K562 (cell line): ENCODE measurements around the gene CHRND. TPM values are rescaled to one million over a fixed set of nuclear protein-coding genes. Genes with fewer than 3 reads are reported as not detected.

Experiments
- BCOR ChIP-seq: fragments of 450-650 bp; IDR thresholded peaks from 2 replicates; pipeline ENCODE4 v1.6.1; 2016
- C11orf30 ChIP-seq: fragments of 450-650 bp; IDR thresholded peaks from 2 replicates; pipeline ENCODE4 v1.6.1; 2016; ENCODE audit warnings: low read depth, mild to moderate bottlenecking
- CREBBP ChIP-seq: IDR thresholded peaks from one replicate; pipeline ENCODE4 v1.6.1; 2012; ENCODE audit warnings: low read depth, mild to moderate bottlenecking, control low read depth, inconsistent platforms, low read length
- CSDE1 ChIP-seq, 2 experiments: fragments of 450-650 bp; IDR thresholded peaks; 2 replicates each; pipeline ENCODE4 v1.6.1; 2016; ENCODE audit warnings: mild to moderate bottlenecking in 1 of 2
- E2F3 ChIP-seq: fragments of 250-450 bp; sonication (Bioruptor Pico); IDR thresholded peaks from 2 replicates; pipeline ENCODE4 v1.4.0; 2020; ENCODE audit warnings: mild to moderate bottlenecking
- HDAC8 ChIP-seq: fragments of 450-650 bp; IDR thresholded peaks from 2 replicates; pipeline ENCODE4 v1.6.1; 2016; ENCODE audit warnings: mild to moderate bottlenecking, missing genetic modification characterization, moderate library complexity, missing compliant biosample characterization
- HNRNPH1 ChIP-seq: fragments of 200-400 bp; formaldehyde crosslinking; optimal IDR thresholded peaks from 2 replicates; pipeline ENCODE3; 2017; ENCODE audit warnings: low read depth, mild to moderate bottlenecking, low read length, moderate library complexity
- HSF4 ChIP-seq: fragments of 250-450 bp; sonication (Bioruptor Pico); IDR thresholded peaks from 2 replicates; pipeline ENCODE4 v2.1.2; 2022; ENCODE audit warnings: mild to moderate bottlenecking, moderate library complexity, borderline replicate concordance
- IRF1 ChIP-seq: sonication (generic); formaldehyde crosslinking; IDR thresholded peaks from 2 replicates; pipeline ENCODE4 v1.8.0; 2022; ENCODE audit warnings: missing genetic modification reagents, mild to moderate bottlenecking, borderline replicate concordance
- MECOM ChIP-seq: fragments of 250-450 bp; sonication (Bioruptor Pico); IDR thresholded peaks from 2 replicates; pipeline ENCODE4 v1.8.0; 2022; ENCODE audit warnings: inconsistent platforms
- MED1 ChIP-seq: sonication (generic); formaldehyde crosslinking; IDR thresholded peaks from 2 replicates; pipeline ENCODE4 v1.8.1; 2023; ENCODE audit warnings: missing genetic modification reagents, borderline replicate concordance
- PML ChIP-seq: IDR thresholded peaks from 2 replicates; pipeline ENCODE4 v1.6.1; 2012; ENCODE audit warnings: low read length, inconsistent platforms
- RBBP5 ChIP-seq: fragments of 200-600 bp; sonication (generic); IDR thresholded peaks from 2 replicates; pipeline ENCODE4 v1.6.1; 2012; ENCODE audit warnings: borderline replicate concordance, mild to moderate bottlenecking, low read length, control low read depth, inconsistent platforms; ENCODE audit not compliant: insufficient read depth, poor library complexity, severe bottlenecking
- SAFB ChIP-seq: fragments of 200-400 bp; formaldehyde crosslinking; IDR thresholded peaks from 2 replicates; pipeline ENCODE4 v1.6.1; 2017; ENCODE audit warnings: low read depth, low read length, borderline replicate concordance
- SETDB1 ChIP-seq: IDR thresholded peaks from one replicate; pipeline ENCODE4 v1.6.1; 2012; ENCODE audit warnings: low read length, control low read depth, inconsistent platforms
- SMARCC2 ChIP-seq: fragments of 450-650 bp; IDR thresholded peaks from 2 replicates; pipeline ENCODE4 v1.6.1; 2017; ENCODE audit warnings: antibody characterized with exemption, moderate library complexity, mild to moderate bottlenecking, low read depth
- SPI1 ChIP-seq: IDR thresholded peaks from 2 replicates; pipeline ENCODE4 v1.6.1; 2011; ENCODE audit warnings: low read depth, low read length, control low read depth, borderline replicate concordance
- TSC22D4 ChIP-seq: fragments of 450-650 bp; IDR thresholded peaks from 2 replicates; pipeline ENCODE4 v1.6.1; 2016; ENCODE audit warnings: missing genetic modification characterization, missing biosample characterization, control low read depth
- ZBTB1 ChIP-seq: sonication (generic); formaldehyde crosslinking; IDR thresholded peaks from 2 replicates; pipeline ENCODE4 v1.8.1; 2023; ENCODE audit warnings: missing genetic modification reagents, low read depth, mild to moderate bottlenecking, borderline replicate concordance
- ZEB2 ChIP-seq: fragments of 450-650 bp; IDR thresholded peaks from 2 replicates; pipeline ENCODE4 v1.6.1; 2016
- ZNF644 ChIP-seq: fragments of 200-800 bp; sonication (Bioruptor generic); IDR thresholded peaks from 2 replicates; pipeline ENCODE4 v1.6.1; 2016; ENCODE audit warnings: low read depth, missing genetic modification characterization, missing compliant biosample characterization
- polyA plus RNA-seq, 8 experiments: library from polyadenylated mRNA; depleted of rRNA in 4 of 8; stranded (reverse) in 5 of 8; unstranded in 3 of 8; fragments of >200 nt; fragmentation: Nextera tagmentation in 2 of 8; fragmentation: Illumina TruSeq in 1 of 8; extraction: Ambion mirVana in 2 of 8; extraction: Trizol in 1 of 8; gene quantifications; 2 replicates each; pipeline versions ENCODE4 v1.2.1 to v1.2.3, GENCODE V29; 2011 to 2014; ENCODE audit warnings: inconsistent platforms in 1 of 8, missing spikeins in 1 of 8
- total RNA-seq, 7 experiments: library from RNA; depleted of rRNA in 6 of 7; stranded (reverse); fragments of >200 nt in 6 of 7; fragmentation: Illumina TruSeq in 2 of 7; extraction: Trizol in 2 of 7; gene quantifications; 2 replicates each; pipeline versions ENCODE4 v1.2.1 to v1.2.3, GENCODE V29; 2011 to 2021; ENCODE audit warnings: low replicate concordance in 1 of 7
- TF ChIP-seq, protein P1 (sequence below): fragments of 450-650 bp; formaldehyde crosslinking; IDR thresholded peaks from 2 replicates; pipeline ENCODE4 v1.4.0; 2020; ENCODE audit warnings: mild to moderate bottlenecking, moderate library complexity
- TF ChIP-seq, protein P2 (sequence below), 2 experiments: fragments of 200-800 bp in 1 of 2; sonication (Bioruptor generic) in 1 of 2; sonication (generic) in 1 of 2; formaldehyde crosslinking in 1 of 2; IDR thresholded peaks in 1 of 2; conservative IDR thresholded peaks in 1 of 2; 2 replicates each; pipeline versions ENCODE4 v1.5.0 to v1.6.1; 2016 to 2020; ENCODE audit warnings: missing compliant biosample characterization in 1 of 2, missing genetic modification characterization in 1 of 2, missing genetic modification reagents in 1 of 2
- TF ChIP-seq, protein P3 (sequence below): sonication (generic); formaldehyde crosslinking; IDR thresholded peaks from 2 replicates; pipeline ENCODE4 v1.8.0; 2022; ENCODE audit warnings: mild to moderate bottlenecking, missing genetic modification reagents

The CHRND gene
- total and polyA plus RNA-seq, 9 of the 15 experiments (the other 6 are each of a cell fraction or from before 2014, with no cell fraction given), result not detected

DNA sequence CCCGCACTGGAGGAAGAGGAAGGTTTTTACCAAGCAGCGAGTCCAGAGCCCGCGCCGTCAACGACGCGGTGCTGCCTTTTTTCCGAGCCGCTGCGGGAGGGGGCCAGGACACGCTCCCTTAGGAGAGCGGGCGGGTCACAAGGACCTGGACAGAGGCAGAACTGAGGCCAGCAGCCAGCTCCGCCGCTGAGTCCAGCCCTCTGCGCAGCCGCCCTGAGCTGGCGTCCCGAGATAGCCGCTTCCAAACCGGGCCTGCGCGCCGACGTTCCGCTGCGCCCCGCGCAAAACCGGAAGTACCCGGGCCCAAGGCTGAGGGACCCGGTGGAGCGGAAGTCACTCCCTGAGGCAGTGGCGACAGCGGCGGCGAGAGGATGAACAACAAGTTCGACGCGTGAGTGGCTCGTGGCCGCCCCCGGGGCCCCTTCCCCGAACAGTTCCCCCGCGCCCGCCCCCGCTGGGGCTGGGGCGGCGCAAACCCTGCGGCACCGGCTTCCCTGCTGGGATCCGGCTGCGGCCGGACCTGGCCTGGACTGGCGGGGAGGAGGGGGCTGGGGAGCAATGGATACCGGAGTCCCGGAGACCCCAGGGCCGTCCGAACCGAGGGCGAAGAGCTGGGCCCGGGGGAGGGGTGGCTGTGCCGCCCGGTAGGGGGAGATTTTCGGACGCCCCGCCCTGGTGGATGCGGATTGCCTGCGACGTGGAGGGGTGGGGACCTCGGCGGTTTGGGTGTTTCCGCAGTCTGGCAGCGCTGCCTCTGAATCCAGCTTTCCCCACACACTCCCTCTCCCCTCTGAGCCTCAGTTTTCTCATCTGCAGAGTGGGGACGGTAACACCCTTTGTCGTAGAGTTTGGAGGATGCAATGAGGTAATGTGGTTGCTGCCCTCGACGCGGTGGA, 24.6 kb downstream of the CHRND start, which contains the start of the genes EIF4E2 and TIGD1 (continued):
- TF ChIP-seq, protein P1, sequence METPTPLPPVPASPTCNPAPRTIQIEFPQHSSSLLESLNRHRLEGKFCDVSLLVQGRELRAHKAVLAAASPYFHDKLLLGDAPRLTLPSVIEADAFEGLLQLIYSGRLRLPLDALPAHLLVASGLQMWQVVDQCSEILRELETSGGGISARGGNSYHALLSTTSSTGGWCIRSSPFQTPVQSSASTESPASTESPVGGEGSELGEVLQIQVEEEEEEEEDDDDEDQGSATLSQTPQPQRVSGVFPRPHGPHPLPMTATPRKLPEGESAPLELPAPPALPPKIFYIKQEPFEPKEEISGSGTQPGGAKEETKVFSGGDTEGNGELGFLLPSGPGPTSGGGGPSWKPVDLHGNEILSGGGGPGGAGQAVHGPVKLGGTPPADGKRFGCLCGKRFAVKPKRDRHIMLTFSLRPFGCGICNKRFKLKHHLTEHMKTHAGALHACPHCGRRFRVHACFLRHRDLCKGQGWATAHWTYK, result peak; percentile 35; the same call in 1 of the 2 replicates
- no peak for TF ChIP-seq CSDE1 (IDR thresholded peaks at IDR 0.05)
- no peak for TF ChIP-seq E2F3 (CRISPR knock-in tag)
- TF ChIP-seq TSC22D4 (tag), result no peak
- peak; percentile 63 for TF ChIP-seq SPI1
- peak; percentile 75 for TF ChIP-seq ZEB2
- TF ChIP-seq ZNF644 (tag), result no peak
- TF ChIP-seq HNRNPH1, result no peak
- TF ChIP-seq SAFB, result no peak
- peak; percentile 89 for TF ChIP-seq BCOR
- peak; percentile 89 for TF ChIP-seq RBBP5
- TF ChIP-seq, protein P2, sequence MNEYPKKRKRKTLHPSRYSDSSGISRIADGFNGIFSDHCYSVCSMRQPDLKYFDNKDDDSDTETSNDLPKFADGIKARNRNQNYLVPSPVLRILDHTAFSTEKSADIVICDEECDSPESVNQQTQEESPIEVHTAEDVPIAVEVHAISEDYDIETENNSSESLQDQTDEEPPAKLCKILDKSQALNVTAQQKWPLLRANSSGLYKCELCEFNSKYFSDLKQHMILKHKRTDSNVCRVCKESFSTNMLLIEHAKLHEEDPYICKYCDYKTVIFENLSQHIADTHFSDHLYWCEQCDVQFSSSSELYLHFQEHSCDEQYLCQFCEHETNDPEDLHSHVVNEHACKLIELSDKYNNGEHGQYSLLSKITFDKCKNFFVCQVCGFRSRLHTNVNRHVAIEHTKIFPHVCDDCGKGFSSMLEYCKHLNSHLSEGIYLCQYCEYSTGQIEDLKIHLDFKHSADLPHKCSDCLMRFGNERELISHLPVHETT (CRISPR knock-in tag; conservative IDR thresholded peaks at IDR 0.05 in 1 of 2, IDR thresholded peaks at IDR 0.05 in 1 of 2), result peak in 1 of 2 experiments; percentile 94; a peak in 2 of 4 replicates
- TF ChIP-seq SETDB1, result no peak
- no peak for TF ChIP-seq CREBBP
- TF ChIP-seq ZBTB1, result no peak
- TF ChIP-seq IRF1, result no peak
- peak; percentile 75 for TF ChIP-seq C11orf30
- TF ChIP-seq, protein P3, sequence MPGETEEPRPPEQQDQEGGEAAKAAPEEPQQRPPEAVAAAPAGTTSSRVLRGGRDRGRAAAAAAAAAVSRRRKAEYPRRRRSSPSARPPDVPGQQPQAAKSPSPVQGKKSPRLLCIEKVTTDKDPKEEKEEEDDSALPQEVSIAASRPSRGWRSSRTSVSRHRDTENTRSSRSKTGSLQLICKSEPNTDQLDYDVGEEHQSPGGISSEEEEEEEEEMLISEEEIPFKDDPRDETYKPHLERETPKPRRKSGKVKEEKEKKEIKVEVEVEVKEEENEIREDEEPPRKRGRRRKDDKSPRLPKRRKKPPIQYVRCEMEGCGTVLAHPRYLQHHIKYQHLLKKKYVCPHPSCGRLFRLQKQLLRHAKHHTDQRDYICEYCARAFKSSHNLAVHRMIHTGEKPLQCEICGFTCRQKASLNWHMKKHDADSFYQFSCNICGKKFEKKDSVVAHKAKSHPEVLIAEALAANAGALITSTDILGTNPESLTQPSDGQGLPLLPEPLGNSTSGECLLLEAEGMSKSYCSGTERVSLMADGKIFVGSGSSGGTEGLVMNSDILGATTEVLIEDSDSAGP (CRISPR knock-in tag), result no peak
- TF ChIP-seq HSF4, result no peak
- no peak for TF ChIP-seq MECOM (CRISPR knock-in tag)
- TF ChIP-seq SMARCC2, result no peak
- TF ChIP-seq HDAC8 (tag), result no peak
- no peak for TF ChIP-seq PML
- no peak for TF ChIP-seq MED1 (CRISPR knock-in tag)
